Adrenal gland (tissue), 5 donors: Measurements from ENCODE around the gene L2HGDH.

Experiments used
- CTCF ChIP-seq, 6 experiments: fragments of 450-650 bp in 4 of 6; fragments of 200-600 bp in 2 of 6; sonication (generic) in 1 of 6; IDR thresholded peaks; 1 replicate in 5 of 6; 2 replicates in 1 of 6; pipeline versions ENCODE4 v1.5.1 to v1.8.0; 2016 to 2021; ENCODE audit warnings: antibody characterized with exemption in 6 of 6, mild to moderate bottlenecking in 2 of 6, moderate library complexity in 1 of 6
- POLR2A ChIP-seq, 2 donors: fragments of 450-650 bp; IDR thresholded peaks; one replicate each; pipeline ENCODE4 v1.6.1; 2017; ENCODE audit warnings: antibody characterized with exemption in 2 of 2, mild to moderate bottlenecking in 2 of 2, moderate library complexity in 1 of 2
- donor health status: DM: no; HTN: no; CAD: no.

GRCh38 chr14:50191499-50191898, 120.5 kb downstream of the L2HGDH start:
- TF ChIP-seq CTCF (IDR thresholded peaks at IDR 0.05) (no peak), POLR2A (IDR thresholded peaks at IDR 0.05) (no peak)
